Nucleus accumbens (tissue), 56 donors: ENCODE results near the gene KCNH8.

Source experiments
- DNase-seq, 56 donors: peaks; one replicate each; lab custom pipeline; 2025; lab: John Stamatoyannopoulos, UW

KCNH8 gene

GRCh38 chr3:19248143-19248542 lies 99.8 kb downstream of the KCNH8 start:
- no peak for DNase-seq

GRCh38 chr3:19248767-19249166 lies 100.5 kb downstream of the KCNH8 start:
- no peak for DNase-seq

GRCh38 chr3:19250959-19251610 lies 102.8 kb downstream of the KCNH8 start:
- DNase-seq = peak in 22 of 56 donors; percentile 2 to 45 (median 14)

GRCh38 chr3:19254189-19254588 lies 105.9 kb downstream of the KCNH8 start:
- DNase-seq = no peak

- DNase-seq = no peak
These were observed 106.6 kb downstream of the KCNH8 start for GRCh38 chr3:19254784-19255338.

- DNase-seq = no peak
These were observed 108.0 kb downstream of the KCNH8 start for GRCh38 chr3:19256313-19256712.

GRCh38 chr3:19263606-19264005 lies 115.3 kb downstream of the KCNH8 start:
- no peak for DNase-seq

GRCh38 chr3:19264424-19264823 lies 116.1 kb downstream of the KCNH8 start:
- DNase-seq = no peak

GRCh38 chr3:19267040-19267439 lies 118.7 kb downstream of the KCNH8 start:
- DNase-seq = no peak

GRCh38 chr3:19270481-19270880 lies 122.2 kb downstream of the KCNH8 start:
- DNase-seq = no peak

GRCh38 chr3:19272296-19272695 lies 124.0 kb downstream of the KCNH8 start:
- DNase-seq = no peak

GRCh38 chr3:19273091-19273490 lies 124.8 kb downstream of the KCNH8 start:
- no peak for DNase-seq

GRCh38 chr3:19274576-19274975 lies 126.3 kb downstream of the KCNH8 start:
- DNase-seq = no peak

- no peak for DNase-seq
These were observed 136.7 kb downstream of the KCNH8 start for GRCh38 chr3:19284974-19285373.

- DNase-seq = no peak
These were observed 145.0 kb downstream of the KCNH8 start for GRCh38 chr3:19293295-19293694.

GRCh38 chr3:19295208-19295607 lies 146.9 kb downstream of the KCNH8 start:
- DNase-seq = no peak

GRCh38 chr3:19331931-19332330 lies 183.6 kb downstream of the KCNH8 start:
- DNase-seq = no peak

- DNase-seq = no peak
These were observed 185.8 kb downstream of the KCNH8 start for GRCh38 chr3:19334120-19334519.

- no peak for DNase-seq
These were observed 190.5 kb downstream of the KCNH8 start for GRCh38 chr3:19338769-19339168.

- no peak for DNase-seq
These were observed 194.1 kb downstream of the KCNH8 start for GRCh38 chr3:19342389-19342788.

GRCh38 chr3:19346759-19347158 lies 198.4 kb downstream of the KCNH8 start:
- DNase-seq = no peak

- no peak for DNase-seq
These were observed 199.4 kb downstream of the KCNH8 start for GRCh38 chr3:19347671-19348070.

GRCh38 chr3:19348500-19348899 lies 200.2 kb downstream of the KCNH8 start:
- no peak for DNase-seq
